Osteocyte (in vitro differentiated cells): ENCODE measurements around the gene PTPRK. TPM values are rescaled to one million over a fixed set of nuclear protein-coding genes. Genes with fewer than 3 reads are reported as not detected.

ENCODE experiments used
- DNase-seq: peaks from one replicate; pipeline ENCODE4 v3.0.0; 2021; ENCODE audit warnings: mixed read lengths; ENCODE audit not compliant: unreplicated experiment; ENCODE audit errors: extremely low spot score
- H3K27ac Mint-ChIP-seq: one replicate; pipeline ENCODE4 v1.8.0; 2021; ENCODE audit warnings: mild to moderate bottlenecking, mixed read lengths; ENCODE audit not compliant: unreplicated experiment
- H3K27me3 Mint-ChIP-seq: one replicate; pipeline ENCODE4 v1.8.0; 2021; ENCODE audit warnings: mixed read lengths; ENCODE audit not compliant: unreplicated experiment
- H3K36me3 Mint-ChIP-seq: one replicate; pipeline ENCODE4 v1.8.0; 2021; ENCODE audit warnings: mixed read lengths; ENCODE audit not compliant: unreplicated experiment
- H3K4me1 Mint-ChIP-seq: one replicate; pipeline ENCODE4 v1.8.0; 2021; ENCODE audit warnings: mixed read lengths; ENCODE audit not compliant: unreplicated experiment
- H3K4me3 Mint-ChIP-seq: one replicate; pipeline ENCODE4 v1.8.0; 2021; ENCODE audit warnings: mild to moderate bottlenecking, moderate library complexity, mixed read lengths; ENCODE audit not compliant: unreplicated experiment
- H3K9me3 Mint-ChIP-seq: one replicate; pipeline ENCODE4 v1.8.0; 2021; ENCODE audit warnings: mixed read lengths; ENCODE audit not compliant: unreplicated experiment
- CTCF ChIP-seq: fragments of 200-600 bp; sonication (generic); IDR thresholded peaks from 2 replicates; pipeline ENCODE4 v1.5.0; 2021; ENCODE audit warnings: antibody characterized with exemption, mild to moderate bottlenecking, moderate library complexity
- total RNA-seq: library from RNA; stranded (reverse); gene quantifications from 2 replicates; pipeline ENCODE4 v1.2.1, GENCODE V29; 2021

The PTPRK gene
- total RNA-seq, 1 donor from 2014 or later, result 130 TPM

DNA sequence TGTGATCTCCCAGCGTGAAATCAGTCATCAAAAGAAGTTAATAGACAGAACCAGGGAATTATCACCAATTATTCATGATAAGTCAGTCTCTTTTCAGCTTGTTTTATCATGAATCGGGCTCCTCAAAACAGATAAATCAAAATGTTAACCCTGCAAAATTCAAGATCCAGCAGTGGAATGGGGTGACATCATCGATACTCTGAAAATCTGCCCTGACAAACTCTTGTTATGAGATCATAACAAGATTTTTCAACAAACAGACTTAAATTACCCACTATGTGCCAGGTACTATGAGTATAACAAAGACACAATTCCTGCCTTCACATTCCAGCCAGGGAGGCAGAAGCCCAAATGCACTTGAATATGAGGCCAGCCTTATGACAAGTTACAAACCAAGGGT, 64.4 kb downstream of the PTPRK start:
- DNase-seq, result no peak
- Mint-ChIP-seq H3K27ac (no peak overlapping the region), H3K27me3 (no peaks in the 10 kb centered on the region), H3K36me3 (peaks cover 8% of the 10 kb centered on the region), H3K4me3 (no peak overlapping the region), H3K9me3 (peaks cover 9% of the 10 kb centered on the region), H3K4me1 (peaks cover 3% of the 10 kb centered on the region)
- no peak for TF ChIP-seq CTCF

DNA sequence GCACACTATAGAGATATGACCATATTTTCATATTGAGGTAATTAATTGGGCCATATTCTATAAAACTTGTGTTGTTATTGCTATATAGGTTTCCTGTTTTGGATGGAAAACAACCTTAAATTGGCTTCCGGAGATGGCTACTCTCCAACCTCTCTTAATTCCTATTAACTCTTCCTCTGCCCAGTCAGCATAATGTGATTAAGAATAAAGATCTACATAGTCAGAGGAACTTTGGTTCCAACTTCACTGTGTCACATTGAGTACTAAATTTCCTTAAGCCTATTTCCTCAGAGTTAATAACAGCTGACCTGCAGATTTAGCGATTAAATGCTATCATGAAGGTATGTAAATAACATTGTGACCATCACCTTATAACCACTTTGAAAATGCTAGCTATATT, 67.7 kb downstream of the PTPRK start:
- H3K4me3 Mint-ChIP-seq, result no peak overlapping the region
- H3K4me1 Mint-ChIP-seq, result peaks cover 3% of the 10 kb centered on the region
- H3K27ac Mint-ChIP-seq, result no peak overlapping the region
- H3K36me3 Mint-ChIP-seq, result peaks cover 14% of the 10 kb centered on the region
- H3K27me3 Mint-ChIP-seq, result no peaks in the 10 kb centered on the region
- no peak for TF ChIP-seq CTCF
- DNase-seq, result no peak
- peaks cover 10% of the 10 kb centered on the region for H3K9me3 Mint-ChIP-seq

- H3K36me3 Mint-ChIP-seq, result peaks cover 9% of the 10 kb centered on the region
- no peak overlapping the region for H3K4me3 Mint-ChIP-seq
- DNase-seq, result no peak
- H3K27ac Mint-ChIP-seq, result no peak overlapping the region
- no peak for TF ChIP-seq CTCF
- peaks cover 5% of the 10 kb centered on the region for H3K9me3 Mint-ChIP-seq
- no peaks in the 10 kb centered on the region for H3K27me3 Mint-ChIP-seq
- peaks cover 10% of the 10 kb centered on the region for H3K4me1 Mint-ChIP-seq
These were observed 73.9 kb downstream of the PTPRK start for GRCh38 chr6:128446497-128446896.

- peaks cover 13% of the 10 kb centered on the region for H3K4me1 Mint-ChIP-seq
- H3K36me3 Mint-ChIP-seq, result peaks cover 8% of the 10 kb centered on the region
- TF ChIP-seq CTCF, result no peak
- no peak overlapping the region for H3K27ac Mint-ChIP-seq
- no peak overlapping the region for H3K4me3 Mint-ChIP-seq
- DNase-seq, result no peak
- no peaks in the 10 kb centered on the region for H3K27me3 Mint-ChIP-seq
- no peaks in the 10 kb centered on the region for H3K9me3 Mint-ChIP-seq
These were observed 76.8 kb downstream of the PTPRK start for GRCh38 chr6:128443553-128443952.

DNA sequence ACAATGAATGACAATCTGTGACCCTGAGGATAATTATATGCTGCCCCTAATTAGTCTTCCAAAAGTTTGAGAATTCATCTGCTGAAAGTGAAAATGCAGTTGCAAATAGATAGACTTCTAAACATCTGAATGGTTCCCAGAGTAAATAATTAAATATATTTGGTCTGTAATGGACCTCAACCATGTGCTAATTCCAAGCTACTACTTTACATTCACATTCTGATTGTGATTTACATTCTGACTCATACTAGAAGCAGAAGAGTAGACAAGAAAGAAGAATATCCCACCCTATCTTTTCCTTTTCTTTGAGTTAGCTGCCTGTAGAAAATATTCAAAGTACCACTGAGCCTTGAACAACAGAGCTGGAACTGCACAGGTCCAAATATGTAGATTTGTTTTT, 80.8 kb downstream of the PTPRK start:
- Mint-ChIP-seq H3K27me3 (no peaks in the 10 kb centered on the region), H3K4me3 (no peak overlapping the region), H3K4me1 (peaks cover 20% of the 10 kb centered on the region), H3K36me3 (no peaks in the 10 kb centered on the region), H3K27ac (no peak overlapping the region), H3K9me3 (no peaks in the 10 kb centered on the region)
- TF ChIP-seq CTCF, result no peak
- DNase-seq, result no peak
